DOHH2 (cell line): ENCODE data around the gene FLNB.

Source experiments
- H3F3A ChIP-seq: fragments of 200-600 bp; sonication (generic), shearing (Covaris generic); 2 replicates; pipeline ENCODE4 v1.6.0; 2016; ENCODE audit warnings: antibody characterized with exemption, mild to moderate bottlenecking; ENCODE audit not compliant: control insufficient read depth, insufficient read depth
- H3K27ac ChIP-seq: fragments of 200-600 bp; sonication (generic); 2 replicates; pipeline ENCODE4 v1.5.1; 2014; ENCODE audit warnings: low read depth, mild to moderate bottlenecking, low read length, moderate library complexity
- H3K27me3 ChIP-seq: fragments of 200-600 bp; sonication (generic); 2 replicates; pipeline ENCODE4 v1.6.1; 2014; ENCODE audit warnings: mild to moderate bottlenecking, low read length, mixed read lengths; ENCODE audit not compliant: control insufficient read depth
- H3K36me3 ChIP-seq: fragments of 200-600 bp; sonication (generic); 2 replicates; pipeline ENCODE4 v1.6.1; 2014; ENCODE audit warnings: mild to moderate bottlenecking, low read length, moderate library complexity, mixed read lengths; ENCODE audit not compliant: control insufficient read depth
- H3K4me1 ChIP-seq: fragments of 200-600 bp; sonication (generic); 2 replicates; pipeline ENCODE4 v1.6.1; 2014; ENCODE audit warnings: mild to moderate bottlenecking, low read length, mixed read lengths; ENCODE audit not compliant: control insufficient read depth
- H3K4me2 ChIP-seq: fragments of 200-600 bp; sonication (generic); 2 replicates; pipeline ENCODE4 v1.6.0; 2014; ENCODE audit warnings: mild to moderate bottlenecking, low read length, moderate library complexity
- H3K4me3 ChIP-seq: fragments of 200-600 bp; sonication (generic); 2 replicates; pipeline ENCODE4 v1.5.1; 2014; ENCODE audit warnings: mild to moderate bottlenecking, low read length, mixed read lengths
- H3K79me2 ChIP-seq: fragments of 200-600 bp; sonication (generic); 2 replicates; pipeline ENCODE4 v1.6.1; 2014; ENCODE audit warnings: mild to moderate bottlenecking, low read length, mixed read lengths; ENCODE audit not compliant: control insufficient read depth
- H3K9me2 ChIP-seq: fragments of 200-600 bp; sonication (generic); replicated peaks from 2 replicates; pipeline ENCODE4 v1.6.1; 2014; ENCODE audit warnings: mild to moderate bottlenecking, low read length, mixed read lengths; ENCODE audit not compliant: control insufficient read depth
- H3K9me3 ChIP-seq: fragments of 200-600 bp; sonication (generic); 2 replicates; pipeline ENCODE4 v1.6.1; 2014; ENCODE audit warnings: antibody characterized with exemption, low read length, mixed read lengths; ENCODE audit not compliant: control insufficient read depth, insufficient read depth
- H4K20me1 ChIP-seq: fragments of 200-600 bp; sonication (generic); 2 replicates; pipeline ENCODE4 v1.6.0; 2014; ENCODE audit warnings: low read depth, mild to moderate bottlenecking, antibody characterized with exemption, low read length, moderate library complexity; ENCODE audit not compliant: control insufficient read depth, insufficient read depth
- CTCF ChIP-seq: fragments of 200-600 bp; sonication (generic); IDR thresholded peaks from one replicate; pipeline ENCODE4 v1.5.1; 2014; ENCODE audit warnings: antibody characterized with exemption, mild to moderate bottlenecking, low read depth, low read length; ENCODE audit not compliant: poor library complexity, severe bottlenecking
- EZH2phosphoT487 ChIP-seq: fragments of 200-600 bp; sonication (generic); IDR thresholded peaks from 2 replicates; pipeline ENCODE4 v1.6.1; 2017; ENCODE audit warnings: borderline replicate concordance, mild to moderate bottlenecking, antibody characterized with exemption, low read length, moderate library complexity, mixed read lengths

FLNB gene

GRCh38 chr3:58207954-58208353 is 199.7 kb downstream of the FLNB start:
- H3K9me3 ChIP-seq: no peaks in the 10 kb centered on the region
- H4K20me1 ChIP-seq: no peaks in the 10 kb centered on the region
- TF ChIP-seq CTCF (no peak), EZH2phosphoT487 (no peak)
- no peaks in the 10 kb centered on the region for H3K27me3 ChIP-seq
- H3K4me3 ChIP-seq: no peak overlapping the region
- H3K36me3 ChIP-seq: no peaks in the 10 kb centered on the region
- peaks cover 5% of the 10 kb centered on the region for H3K4me1 ChIP-seq
- no peak overlapping the region for H3K4me2 ChIP-seq
- no peak overlapping the region for H3K27ac ChIP-seq
- H3K9me2 ChIP-seq: no peaks in the 10 kb centered on the region
- H3K79me2 ChIP-seq: no peaks in the 10 kb centered on the region
- 0 out of 2 replicates have a peak, but pooled peaks cover 2% of the 10 kb centered on the region for H3F3A ChIP-seq

GRCh38 chr3:58209933-58210332 is 201.7 kb downstream of the FLNB start:
- TF ChIP-seq EZH2phosphoT487 (no peak), CTCF (no peak)
- no peaks in the 10 kb centered on the region for H3K9me3 ChIP-seq
- H3K4me3 ChIP-seq: no peak overlapping the region
- no peak overlapping the region for H3K4me2 ChIP-seq
- no peak overlapping the region for H3K27ac ChIP-seq
- H3K9me2 ChIP-seq: no peaks in the 10 kb centered on the region
- H3K4me1 ChIP-seq: peaks cover 12% of the 10 kb centered on the region
- no peaks in the 10 kb centered on the region for H3K79me2 ChIP-seq
- H3K36me3 ChIP-seq: no peaks in the 10 kb centered on the region
- no peaks in the 10 kb centered on the region for H4K20me1 ChIP-seq
- no peaks in the 10 kb centered on the region for H3K27me3 ChIP-seq
- H3F3A ChIP-seq: 0 out of 2 replicates have a peak, but pooled peaks cover 2% of the 10 kb centered on the region

- Histone ChIP-seq H4K20me1 (no peaks in the 10 kb centered on the region), H3K4me2 (no peak within 1 kb of the TSS), H3K27me3 (no peaks in the 10 kb centered on the region), H3K4me1 (peaks cover 21% of the 10 kb centered on the region), H3K79me2 (no peaks in the 10 kb centered on the region), H3F3A (no peaks in the 10 kb centered on the region), H3K4me3 (no peak within 1 kb of the TSS), H3K9me3 (no peaks in the 10 kb centered on the region), H3K36me3 (no peaks in the 10 kb centered on the region), H3K27ac (no peak within 1 kb of the TSS), H3K9me2 (no peaks in the 10 kb centered on the region)
- TF ChIP-seq CTCF (no peak), EZH2phosphoT487 (no peak)
Measured at GRCh38 chr3:58210761-58211460, 202.7 kb downstream of the FLNB start, which contains the start of gene DNASE1L3. Gene DNASE1L3 (minus strand): TSS chr3:58210972. CDS start chr3:58210906, 66 bp downstream.
